HPDE6-E6E7 (cell line): Measurements from ENCODE around the gene SLC66A2.
"Not testable (repeated sequence)": the region's sequence is repeated elsewhere in the genome, so short reads cannot be mapped to it uniquely, and the experiment has no call there.

Experiments
- DNase-seq: peaks from one replicate; pipeline ENCODE4 v3.0.0; 2011; ENCODE audit warnings: missing footprints; ENCODE audit errors: extremely low spot score

Gene SLC66A2

DNA sequence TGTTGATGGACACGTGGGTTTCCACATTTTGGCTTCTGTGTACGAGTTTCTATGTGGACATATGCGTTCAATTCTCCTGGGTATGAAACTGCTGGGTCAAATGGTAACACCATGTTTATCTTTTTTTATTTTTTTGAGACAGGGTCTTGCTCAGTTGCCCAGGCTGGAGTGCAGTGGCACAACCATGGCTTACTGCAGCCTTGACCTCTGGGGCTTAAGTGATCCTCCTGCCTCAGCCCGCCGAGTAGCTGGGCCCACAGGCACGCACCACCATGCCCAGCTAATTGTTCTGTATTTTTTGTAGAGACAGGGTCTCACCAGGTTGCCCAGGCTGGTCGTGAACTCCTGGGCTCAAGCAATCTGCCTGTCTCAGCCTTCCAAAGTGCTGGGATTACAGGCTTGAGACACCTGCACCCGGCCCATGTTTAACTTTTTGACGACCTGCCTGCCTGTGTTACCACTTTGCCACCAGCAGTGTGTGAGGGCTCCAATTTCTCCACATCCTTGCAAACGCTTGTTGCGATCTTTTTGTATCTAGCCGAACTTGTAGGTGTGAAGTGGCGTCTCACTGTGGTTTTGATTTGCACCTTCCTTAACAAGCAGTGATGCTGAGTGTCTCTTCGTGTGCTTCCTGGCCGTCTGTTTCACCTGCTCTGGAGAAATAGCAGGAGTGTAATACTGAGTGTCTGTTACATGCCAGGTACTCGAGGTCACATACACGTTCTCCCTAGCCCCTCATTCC, 19.9 kb upstream of the SLC66A2 start:
- DNase-seq: no peak

- no peak for DNase-seq
Measured at GRCh38 chr18:79970419-79971133, 19.1 kb upstream of the SLC66A2 start.

DNA sequence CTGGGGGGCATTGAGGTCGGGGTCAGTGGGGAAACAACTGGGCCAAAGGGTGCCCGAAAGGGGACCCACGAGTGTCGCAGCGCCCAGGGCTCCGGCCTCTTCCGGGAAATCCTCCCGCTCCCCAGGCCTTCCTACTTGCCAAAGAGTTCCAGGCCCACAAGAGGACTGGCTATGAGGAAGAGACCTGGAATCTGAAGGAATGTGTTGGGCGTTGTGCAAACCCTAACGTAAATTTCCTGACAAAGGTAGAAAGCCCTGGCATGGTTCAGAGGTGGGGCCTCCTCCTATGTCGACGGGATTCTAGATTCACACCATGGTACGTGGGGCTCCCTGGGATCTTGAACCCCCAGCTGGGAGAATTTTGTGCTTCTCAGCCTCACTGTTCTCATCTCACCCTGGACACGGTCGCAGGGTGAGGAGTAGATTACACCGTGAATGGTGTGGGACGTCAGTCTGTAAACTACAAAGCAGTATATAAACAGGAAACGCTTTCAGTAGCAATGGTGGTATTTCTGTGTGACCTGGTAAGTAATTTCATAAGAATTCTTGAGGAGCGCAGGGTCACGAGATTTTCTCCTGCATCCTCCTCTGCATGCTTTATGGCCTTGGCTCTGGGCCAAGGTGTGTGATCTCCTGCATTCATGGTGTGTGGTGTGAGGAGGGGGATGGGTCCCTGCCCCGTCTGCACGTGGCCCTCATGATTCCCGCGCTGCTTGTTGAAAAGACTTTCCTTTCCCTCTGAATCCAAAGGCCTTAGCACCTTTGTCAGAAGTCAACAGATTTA, 13.9 kb upstream of the SLC66A2 start:
- DNase-seq: no peak

- peak; percentile 58 for DNase-seq
Measured at GRCh38 chr18:79964330-79965118, 13.1 kb upstream of the SLC66A2 start, which contains the start of gene HSBP1L1. HSBP1L1 (plus strand) TSS chr18:79964643; CDS start chr18:79964736, 93 bp downstream.

- DNase-seq: no peak
Measured at GRCh38 chr18:79963658-79964329, 12.3 kb upstream of the SLC66A2 start.

DNA sequence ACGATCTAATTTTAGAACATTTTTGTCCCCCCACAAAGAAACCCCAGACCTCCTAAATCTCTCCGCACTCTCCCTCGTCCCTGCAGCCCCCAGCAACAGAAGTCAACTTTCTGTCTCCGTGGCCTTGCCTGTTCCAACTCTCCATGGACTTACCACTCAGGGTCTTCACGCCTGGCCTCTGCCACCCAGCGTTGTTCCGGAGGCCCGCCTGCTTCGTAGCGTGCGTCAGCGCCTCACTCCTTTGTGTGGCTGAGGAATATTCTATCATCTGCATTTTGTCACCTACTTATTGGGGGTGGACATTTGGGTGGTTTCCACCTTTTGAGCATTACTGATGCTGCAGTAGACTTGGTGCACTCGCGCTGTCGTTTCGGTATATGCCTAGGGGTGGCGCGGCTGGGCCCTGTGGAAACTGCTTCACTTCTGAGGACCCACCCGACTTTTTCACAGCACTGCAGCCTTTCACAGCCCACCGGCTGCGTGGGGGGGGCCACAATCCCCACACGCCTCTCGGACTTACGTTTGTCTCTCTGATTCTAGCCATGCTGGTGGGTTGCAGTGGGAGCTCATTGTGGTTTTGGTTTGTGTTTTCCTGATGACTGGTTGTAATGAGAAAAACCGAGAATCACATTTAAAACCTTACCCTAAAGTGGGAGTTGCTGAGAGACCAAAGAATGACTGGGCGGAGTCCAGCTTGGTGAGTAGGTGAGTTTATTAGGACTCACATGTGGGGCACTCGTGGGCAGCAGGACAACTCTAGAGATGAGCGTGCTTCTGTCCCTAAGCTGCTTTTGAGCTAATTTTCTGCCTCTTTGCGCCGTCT, 11.6 kb upstream of the SLC66A2 start:
- DNase-seq: no peak

GRCh38 chr18:79962311-79962710, 10.9 kb upstream of the SLC66A2 start:
- DNase-seq: peak; percentile 92

- peak; percentile 36 for DNase-seq
Measured at GRCh38 chr18:79961527-79962291, 10.3 kb upstream of the SLC66A2 start.

DNA sequence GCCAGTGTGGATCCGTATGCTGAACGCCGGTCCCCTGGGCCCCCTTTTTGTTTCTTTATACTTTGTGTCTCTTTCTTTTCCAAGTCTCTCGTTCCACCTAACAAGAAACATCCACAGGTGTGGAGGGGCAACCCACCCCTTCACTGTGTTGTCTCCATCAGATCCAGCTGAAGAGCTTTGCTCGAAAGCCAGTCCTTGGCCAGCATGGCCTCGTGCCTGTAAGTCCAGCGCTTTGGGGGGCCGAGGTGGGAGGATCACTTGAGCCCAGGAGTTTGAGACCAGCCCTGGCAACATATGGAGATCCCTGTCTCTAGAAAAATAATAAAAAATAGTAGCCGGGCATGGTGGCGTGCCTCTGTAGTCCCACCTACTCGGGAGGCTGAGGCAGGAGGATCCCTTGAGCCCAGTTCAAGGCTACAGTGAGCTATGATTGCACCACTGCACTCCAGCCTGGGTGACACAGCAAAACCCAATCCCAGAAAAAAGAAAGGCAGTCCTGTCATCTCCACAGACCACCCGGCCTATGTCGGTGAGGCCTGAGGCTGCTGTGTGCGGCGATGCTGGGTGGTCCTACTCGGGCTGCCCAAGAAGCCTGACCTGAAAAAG, 9.6 kb upstream of the SLC66A2 start:
- no peak for DNase-seq

DNA sequence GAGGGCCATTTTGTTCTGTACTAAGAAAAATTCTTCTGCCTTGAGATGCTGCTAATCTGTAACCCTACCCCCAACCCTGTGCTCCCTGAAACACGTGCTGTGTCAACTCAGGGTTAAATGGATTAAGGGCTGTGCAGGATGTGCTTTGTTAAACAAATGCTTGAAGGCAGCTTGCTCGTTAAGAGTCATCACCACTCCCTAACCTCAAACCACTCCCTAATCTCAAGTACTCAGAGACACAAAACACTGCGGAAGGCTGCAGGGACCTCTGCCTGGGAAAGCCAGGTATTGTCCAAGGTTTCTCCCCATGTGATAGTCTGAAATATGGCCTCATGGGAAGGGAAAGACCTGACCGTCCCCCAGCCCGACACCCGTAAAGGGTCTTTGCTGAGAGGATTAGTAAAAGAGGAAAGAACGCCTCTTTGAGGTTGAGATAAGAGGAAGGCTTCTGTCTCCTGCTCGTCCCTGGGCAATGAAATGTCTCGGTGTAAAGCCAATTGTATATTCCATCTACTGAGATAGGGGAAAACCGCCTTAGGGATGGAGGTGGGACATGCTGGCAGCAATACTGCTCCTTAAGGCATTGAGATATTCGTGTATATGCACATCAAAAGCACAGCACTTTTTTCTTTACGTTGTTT, 8.8 kb upstream of the SLC66A2 start:
- not testable (repeated sequence) for DNase-seq

- DNase-seq: no peak
Measured at GRCh38 chr18:79958981-79959380, 7.5 kb upstream of the SLC66A2 start.

GRCh38 chr18:79956276-79956675, 4.8 kb upstream of the SLC66A2 start:
- DNase-seq: no peak

DNA sequence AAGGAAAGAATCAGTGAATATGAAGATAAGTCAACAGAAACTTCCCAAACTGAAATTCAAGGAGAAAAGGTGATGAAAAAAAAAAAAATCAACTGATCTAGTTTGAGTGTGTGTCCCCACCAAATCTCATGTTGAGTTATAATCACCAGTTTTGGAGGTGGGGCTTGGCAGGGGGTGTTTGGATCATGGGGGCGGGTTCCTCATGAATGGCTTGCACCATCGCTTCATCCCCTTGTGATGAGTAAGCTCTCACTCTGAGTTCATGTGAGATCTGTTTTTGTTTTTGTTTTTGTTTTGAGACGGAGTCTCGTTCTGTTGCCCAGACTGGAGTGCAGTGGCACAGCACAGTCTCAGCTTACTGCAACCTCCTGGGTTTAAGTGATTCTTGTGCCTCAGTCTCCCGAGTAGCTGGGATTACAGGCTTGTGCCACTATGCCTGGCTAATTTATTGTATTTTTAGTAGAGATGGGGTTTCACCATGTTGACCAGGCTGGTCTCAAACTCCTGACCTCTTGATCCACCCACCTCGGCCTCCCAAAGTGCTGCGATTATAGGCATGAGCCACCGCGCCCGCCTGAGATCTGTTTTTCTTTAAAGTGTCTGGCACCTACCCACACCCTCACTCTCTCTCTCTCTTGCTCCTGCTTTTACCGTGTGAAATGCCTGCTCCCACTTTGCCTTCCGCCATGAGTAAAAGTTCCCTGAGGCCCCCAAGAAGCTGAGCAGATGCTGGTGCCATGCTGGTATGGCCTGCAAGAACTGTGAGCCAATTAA, 4.0 kb upstream of the SLC66A2 start:
- DNase-seq: no peak

- no peak for DNase-seq
Measured at GRCh38 chr18:79954791-79955190, 3.3 kb upstream of the SLC66A2 start.

DNA sequence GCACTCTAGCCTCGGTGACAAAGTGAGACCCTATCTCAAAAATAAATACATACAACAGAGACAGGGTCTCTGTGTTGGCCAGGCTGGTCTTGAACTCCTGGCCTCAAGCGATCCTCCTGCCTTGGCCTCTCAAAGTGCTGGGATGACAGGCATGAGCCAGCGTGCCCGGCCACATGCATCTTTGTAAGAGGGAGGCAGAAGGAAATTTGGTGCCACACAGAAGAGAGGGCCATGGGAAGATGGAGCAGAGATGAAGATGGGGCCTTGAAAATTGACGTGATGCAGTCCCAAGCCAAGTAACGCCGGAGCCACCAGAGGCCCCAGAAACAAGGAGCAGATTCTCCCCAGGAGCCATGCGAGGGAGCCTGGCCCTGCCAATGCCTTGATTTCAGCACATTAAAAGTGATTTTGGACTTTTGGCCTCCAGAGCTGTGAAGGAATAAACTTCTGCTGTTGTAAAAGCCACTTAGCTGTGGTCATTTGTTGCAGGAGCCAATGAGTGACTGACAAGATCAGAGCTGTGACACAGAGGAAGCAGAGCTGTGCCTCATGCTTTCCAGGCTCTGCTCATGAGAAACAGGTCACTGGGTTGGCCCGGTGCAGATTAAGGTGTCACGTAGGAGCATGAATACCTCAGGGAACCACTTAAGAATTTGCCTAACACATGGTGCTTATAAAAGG, 2.7 kb upstream of the SLC66A2 start:
- DNase-seq: no peak

GRCh38 chr18:79952996-79953559, 1.6 kb upstream of the SLC66A2 start:
- no peak for DNase-seq
